ENCODE data around the gene INTS3. TPM values are rescaled to one million over a fixed set of nuclear protein-coding genes. Genes with fewer than 3 reads are reported as not detected.

Gene INTS3
- total RNA-seq, 6 donors from 2014 or later = 58.2 to 159 (median 63.1) TPM

GRCh38 chr1:153752072-153752471 is 24.2 kb downstream of the INTS3 start:
- no peaks in the 10 kb centered on the region for H3K27me3 ChIP-seq
- WGBS, 2 donors = 38 to 46% methylated on average over 2 of the region's 2 CpGs
- no peaks in the 10 kb centered on the region for H3K9me3 ChIP-seq
- H3K36me3 ChIP-seq = peaks cover 4 to 88% (median 43%) of the 10 kb centered on the region in 4 donors
- no peak overlapping the region for H3K4me3 ChIP-seq
- ATAC-seq (ENCODE audit: low FRiP score in 2 of 2) = no peak
- H3K27ac ChIP-seq = peak overlapping the region; percentile 77 to 85 (median 80)
- H3K4me1 ChIP-seq = peaks cover 43 to 50% (median 45%) of the 10 kb centered on the region in 4 donors
- TF ChIP-seq CTCF (IDR thresholded peaks at IDR 0.05) (no peak), EP300 (IDR thresholded peaks at IDR 0.05) (peak in 3 of 4 donors; percentile 39 to 65 (median 55)), POLR2AphosphoS5 (IDR thresholded peaks at IDR 0.05) (peak; percentile 4 to 28)
- no peak for DNase-seq

GRCh38 chr1:153752571-153753195 is 24.8 kb downstream of the INTS3 start:
- H3K4me1 ChIP-seq = peaks cover 43 to 50% (median 45%) of the 10 kb centered on the region in 4 donors
- WGBS, 2 donors = 62 to 74% methylated on average over 7 to 8 of the region's 8 CpGs
- H3K4me3 ChIP-seq = no peak overlapping the region
- TF ChIP-seq POLR2A (IDR thresholded peaks at IDR 0.05) (no peak), CTCF (IDR thresholded peaks at IDR 0.05) (no peak), POLR2AphosphoS5 (IDR thresholded peaks at IDR 0.05) (no peak), EP300 (IDR thresholded peaks at IDR 0.05) (no peak)
- no peaks in the 10 kb centered on the region for H3K9me3 ChIP-seq
- H3K27me3 ChIP-seq = no peaks in the 10 kb centered on the region
- peaks cover 4 to 86% (median 43%) of the 10 kb centered on the region in 4 donors for H3K36me3 ChIP-seq
- peak overlapping the region; percentile 77 to 85 (median 80) for H3K27ac ChIP-seq
- DNase-seq (no peak), ATAC-seq (ENCODE audit: low FRiP score in 2 of 2) (peak in 1 of 2 donors; percentile 84)

- peaks cover 16 to 87% (median 51%) of the 10 kb centered on the region in 4 donors for H3K36me3 ChIP-seq
- 94% methylated on average over 2 of the region's 2 CpGs for WGBS, 2 donors
- H3K4me1 ChIP-seq = peaks cover 36 to 41% (median 39%) of the 10 kb centered on the region in 4 donors
- ATAC-seq (ENCODE audit: low FRiP score in 2 of 2) (no peak), DNase-seq (no peak)
- no peaks in the 10 kb centered on the region for H3K9me3 ChIP-seq
- H3K27me3 ChIP-seq = no peaks in the 10 kb centered on the region
- no peak overlapping the region for H3K4me3 ChIP-seq
- H3K27ac ChIP-seq = peak overlapping the region in 1 of 4 donors; percentile 31
- TF ChIP-seq CTCF (IDR thresholded peaks at IDR 0.05) = no peak
- no peak for TF ChIP-seq EP300 (IDR thresholded peaks at IDR 0.05)
- TF ChIP-seq POLR2AphosphoS5 (IDR thresholded peaks at IDR 0.05) = no peak
- TF ChIP-seq POLR2A (IDR thresholded peaks at IDR 0.05) = no peak
These were observed 26.4 kb downstream of the INTS3 start for GRCh38 chr1:153754266-153754665.

GRCh38 chr1:153760440-153760839 is 32.6 kb downstream of the INTS3 start:
- Histone ChIP-seq H3K27me3 (no peaks in the 10 kb centered on the region), H3K4me3 (no peak overlapping the region), H3K9me3 (no peaks in the 10 kb centered on the region), H3K27ac (peak overlapping the region in 1 of 4 donors; percentile 30), H3K36me3 (peaks cover 22 to 94% (median 84%) of the 10 kb centered on the region in 4 donors), H3K4me1 (peaks cover 0 to 8% (median 4%) of the 10 kb centered on the region in 4 donors)
- ATAC-seq (ENCODE audit: low FRiP score in 2 of 2) = no peak
- TF ChIP-seq POLR2AphosphoS5 (IDR thresholded peaks at IDR 0.05) (no peak), CTCF (IDR thresholded peaks at IDR 0.05) (no peak), EP300 (IDR thresholded peaks at IDR 0.05) (no peak), POLR2A (IDR thresholded peaks at IDR 0.05) (no peak)
- WGBS, 2 donors = 96 to 97% methylated on average over 4 of the region's 4 CpGs
- peak in 1 of 2 donors; percentile 23 for DNase-seq

Measured in upper lobe of left lung (tissue), 6 donors.